Activated CD4-positive, alpha-beta T cell treated with anti-CD3 and anti-CD28 coated beads, Interleukin-2, Interleukin-6, amounts not matched to agents 100 ng/mL and 50 ng/mL, durations not matched to agents 16 hours and 8 hours (primary cell): ENCODE data around the gene WDR37.
"Not testable (repeated sequence)": the region's sequence is repeated elsewhere in the genome, so short reads cannot be mapped to it uniquely, and the experiment has no call there.

Source experiments
- DNase-seq: peaks from one replicate; pipeline ENCODE4 v3.0.0-alpha.2; 2020

Gene WDR37, protein sequence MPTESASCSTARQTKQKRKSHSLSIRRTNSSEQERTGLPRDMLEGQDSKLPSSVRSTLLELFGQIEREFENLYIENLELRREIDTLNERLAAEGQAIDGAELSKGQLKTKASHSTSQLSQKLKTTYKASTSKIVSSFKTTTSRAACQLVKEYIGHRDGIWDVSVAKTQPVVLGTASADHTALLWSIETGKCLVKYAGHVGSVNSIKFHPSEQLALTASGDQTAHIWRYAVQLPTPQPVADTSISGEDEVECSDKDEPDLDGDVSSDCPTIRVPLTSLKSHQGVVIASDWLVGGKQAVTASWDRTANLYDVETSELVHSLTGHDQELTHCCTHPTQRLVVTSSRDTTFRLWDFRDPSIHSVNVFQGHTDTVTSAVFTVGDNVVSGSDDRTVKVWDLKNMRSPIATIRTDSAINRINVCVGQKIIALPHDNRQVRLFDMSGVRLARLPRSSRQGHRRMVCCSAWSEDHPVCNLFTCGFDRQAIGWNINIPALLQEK

DNA sequence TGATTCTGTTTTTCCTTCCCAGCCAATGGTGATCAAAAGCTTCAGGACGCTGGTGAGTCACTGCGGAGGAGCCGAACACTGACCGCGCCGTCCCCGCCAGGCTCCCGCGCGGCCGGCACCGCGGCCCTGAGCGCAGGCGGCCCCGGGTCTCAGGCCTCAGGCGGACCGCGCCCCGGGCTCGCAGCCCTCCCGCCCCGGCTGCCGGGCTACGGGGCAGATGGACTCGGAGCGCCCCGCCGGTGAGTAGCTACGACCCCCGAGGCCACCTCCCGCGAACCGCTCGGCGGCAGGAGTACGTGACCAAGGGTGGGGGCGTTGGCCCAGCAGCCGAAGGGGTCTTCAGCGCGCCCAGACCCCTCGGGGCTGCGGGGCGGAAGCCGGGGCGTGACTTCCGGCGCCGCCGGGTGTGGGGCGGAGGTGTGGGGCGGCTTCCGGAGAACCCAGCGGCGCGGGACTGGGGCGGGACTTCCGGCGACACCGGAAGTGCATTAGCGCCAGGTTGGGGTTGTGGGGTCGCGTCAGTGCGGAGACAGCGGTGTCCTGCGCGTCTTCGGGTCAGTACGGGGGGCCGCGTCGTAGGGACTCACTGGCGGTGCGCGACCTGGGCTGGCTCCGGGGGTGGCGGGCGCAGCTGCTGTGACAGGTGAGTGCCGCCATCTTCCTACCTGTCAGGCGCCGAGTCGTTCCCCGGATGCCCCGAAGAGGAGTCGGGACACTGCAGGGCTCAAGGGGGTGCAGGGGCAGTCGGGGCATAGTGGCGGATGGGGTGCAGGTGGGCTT is at the start of gene WDR37:
Gene WDR37, plus strand, starts transcription at position 60 of the 780 bp plus-strand sequence. CDS start 15,771 bp downstream, outside the sequence.
- peak; percentile 91 for DNase-seq

DNA sequence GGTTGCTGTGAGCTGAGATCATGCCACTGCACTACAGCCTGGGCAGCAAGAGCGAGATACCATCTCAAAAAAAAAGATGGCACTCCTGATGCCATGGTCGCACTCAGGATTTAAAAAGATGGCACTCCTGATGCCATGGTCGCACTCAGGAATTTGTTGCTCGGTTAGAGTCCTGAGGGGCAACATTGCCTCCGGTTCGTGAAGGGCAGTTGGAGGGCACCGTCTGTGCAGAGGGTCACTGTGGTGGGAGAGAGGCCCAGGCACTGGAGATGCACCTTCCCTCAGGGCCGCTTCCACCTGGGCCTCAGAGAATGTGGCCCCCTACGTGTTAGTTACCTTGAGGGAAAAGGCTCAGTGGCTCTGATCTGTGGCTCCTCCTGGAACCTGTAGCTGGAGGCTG is 49.6 kb upstream of the WDR37 start:
- DNase-seq, result no peak

DNA sequence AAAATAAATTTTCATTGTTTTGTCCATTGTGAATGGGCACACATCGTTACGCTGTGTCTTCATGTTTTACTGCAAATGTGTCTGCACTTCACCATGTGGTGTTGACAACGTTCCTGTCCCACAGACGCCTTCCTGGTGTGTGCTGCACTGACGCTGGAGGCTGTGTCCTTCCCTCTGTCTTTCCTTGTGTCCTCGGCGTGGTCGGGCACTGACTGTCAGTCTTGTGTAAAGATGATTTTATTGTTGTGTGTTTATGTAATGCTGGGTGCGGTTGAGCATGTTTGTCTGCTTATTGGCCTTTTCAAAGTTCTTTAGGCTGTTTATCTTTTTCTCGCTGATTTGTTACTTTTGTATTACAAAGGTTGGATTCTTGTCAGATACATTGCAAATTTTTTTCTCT is 48.6 kb upstream of the WDR37 start:
- DNase-seq, result no peak

DNA sequence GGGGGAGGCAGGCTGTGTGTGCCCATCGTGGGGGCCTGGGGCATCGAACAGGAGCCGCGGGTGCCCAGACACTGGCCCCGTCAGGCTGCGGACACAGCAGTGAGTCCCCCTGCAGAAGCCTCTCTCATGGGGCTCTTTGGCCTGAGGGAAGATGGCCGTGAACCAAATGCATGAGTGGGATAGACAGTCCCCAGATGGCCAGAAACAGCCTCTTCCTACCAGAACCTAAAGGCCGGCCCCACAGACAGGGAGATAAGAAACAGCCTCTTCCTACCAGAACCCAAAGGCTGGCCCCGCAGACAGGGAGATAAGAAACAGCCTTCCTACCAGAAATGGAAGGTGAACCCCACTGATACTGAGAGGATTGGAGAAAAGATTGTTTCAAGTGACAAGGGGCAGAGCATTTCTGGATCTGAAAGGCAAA is 47.1 kb upstream of the WDR37 start:
- no peak for DNase-seq

DNA sequence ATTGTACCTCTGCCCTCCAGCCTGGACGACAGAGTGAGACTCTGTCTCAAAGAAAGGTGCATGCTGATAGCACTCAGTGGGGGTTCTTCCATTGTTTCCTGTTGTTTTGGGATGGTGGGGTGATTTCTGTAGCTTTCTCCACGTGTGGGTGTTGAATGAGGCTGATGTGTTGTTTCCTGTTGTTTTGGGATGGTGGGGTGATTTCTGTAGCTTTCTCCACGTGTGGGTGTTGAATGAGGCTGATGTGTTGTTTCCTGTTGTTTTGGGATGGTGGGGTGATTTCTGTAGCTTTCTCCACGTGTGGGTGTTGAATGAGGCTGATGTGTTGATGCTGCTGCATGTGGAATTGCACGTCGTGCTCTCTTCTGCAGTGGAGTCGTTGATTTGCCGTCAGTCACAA is 46.2 kb upstream of the WDR37 start:
- DNase-seq, result not testable (repeated sequence)

DNA sequence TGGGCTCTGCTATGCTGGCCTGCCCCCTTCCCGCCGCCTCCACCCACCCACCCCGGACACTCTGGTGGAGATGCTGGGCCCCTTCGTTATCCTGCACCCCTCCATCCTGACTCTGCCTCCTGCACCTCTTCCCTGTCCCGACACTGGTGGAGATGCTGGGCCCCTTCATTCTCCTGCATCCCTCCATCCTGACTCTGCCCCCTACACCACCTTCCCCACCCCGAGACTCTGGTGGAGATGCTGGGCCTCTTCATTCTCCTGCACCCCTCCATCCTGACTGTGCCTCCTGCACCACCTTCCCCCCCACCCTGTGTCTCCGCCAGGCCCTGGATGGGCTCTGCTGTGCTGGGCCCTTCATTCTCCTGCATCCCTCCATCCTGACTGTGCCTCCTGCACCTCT is 45.5 kb upstream of the WDR37 start:
- DNase-seq, result no peak

DNA sequence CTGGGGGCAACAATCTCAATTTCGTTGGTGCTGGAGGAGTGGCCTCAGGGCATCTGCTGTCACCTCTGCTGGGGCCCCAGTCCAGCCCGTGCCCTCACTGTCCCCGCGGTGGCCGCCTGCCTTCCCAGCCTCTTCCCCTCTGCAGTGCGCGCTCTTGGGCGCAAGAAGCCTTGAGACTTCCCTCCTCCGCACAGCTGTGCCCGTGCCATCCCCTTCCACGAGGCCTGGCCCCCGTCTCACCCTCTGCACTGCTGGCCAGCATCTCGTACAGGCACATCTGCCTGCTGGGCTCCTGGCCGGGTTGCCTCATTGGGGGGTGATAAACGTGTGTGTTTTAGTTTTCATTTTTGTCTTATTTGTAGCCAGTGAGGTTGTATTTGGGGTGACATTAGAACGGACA is 44.5 kb upstream of the WDR37 start:
- no peak for DNase-seq

DNA sequence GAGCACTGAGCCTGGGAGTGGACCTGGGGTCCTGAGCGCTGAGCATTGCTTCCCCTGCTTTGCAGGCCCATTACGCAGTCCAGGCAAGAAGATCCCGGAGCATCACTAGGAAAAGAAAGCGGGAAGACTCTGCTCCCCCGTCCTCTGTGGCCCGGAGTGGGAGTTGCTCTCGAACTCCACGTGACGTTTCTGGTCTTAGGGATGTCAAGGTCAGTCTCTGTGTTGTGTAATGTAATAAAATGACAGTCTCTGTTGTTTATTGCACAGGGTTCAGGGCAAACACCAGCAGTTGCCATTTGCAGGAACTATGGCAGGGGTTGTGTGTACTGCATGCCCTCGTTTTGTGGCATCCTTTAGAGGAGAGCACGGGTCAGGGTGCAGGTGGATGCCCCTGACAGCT is 40.5 kb upstream of the WDR37 start:
- no peak for DNase-seq

DNA sequence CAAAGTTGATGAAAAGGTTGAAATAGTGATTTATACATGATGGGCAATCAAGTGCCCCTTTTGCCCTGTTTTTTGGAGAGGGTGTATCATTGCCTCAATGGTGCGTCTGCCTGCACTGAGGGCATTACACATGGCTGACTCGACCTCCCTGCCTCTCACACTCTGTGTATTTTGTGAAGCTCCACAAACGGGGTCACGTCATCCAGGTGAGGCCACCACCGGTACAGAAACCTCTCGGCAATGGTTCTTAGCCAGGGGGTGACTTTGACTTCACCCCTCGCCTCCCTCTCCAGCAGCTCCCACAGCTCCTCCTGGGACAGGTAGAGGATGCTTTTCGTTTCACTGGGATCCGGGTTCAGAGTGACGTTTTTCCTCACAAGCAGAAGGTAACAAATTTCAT is 36.8 kb upstream of the WDR37 start:
- no peak for DNase-seq

DNA sequence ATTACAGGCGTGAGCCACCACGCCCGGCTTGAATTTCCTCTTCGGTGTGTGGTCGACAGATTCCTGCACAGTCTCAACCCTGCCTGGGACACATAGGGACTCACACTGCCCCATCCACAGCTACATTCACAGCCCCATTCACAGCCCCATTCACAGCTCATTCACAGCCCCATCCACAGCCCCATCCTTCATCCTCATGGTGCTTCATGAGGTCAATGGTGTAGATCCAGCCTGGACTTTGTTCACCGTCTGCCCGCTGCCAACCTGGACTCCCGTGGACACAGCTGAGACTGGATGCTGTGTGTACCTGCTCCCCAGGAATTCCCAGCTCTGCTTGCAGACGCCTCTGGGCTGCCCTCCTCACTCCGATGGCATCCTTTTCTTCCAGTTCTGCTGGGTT is 35.7 kb upstream of the WDR37 start:
- DNase-seq, result no peak

DNA sequence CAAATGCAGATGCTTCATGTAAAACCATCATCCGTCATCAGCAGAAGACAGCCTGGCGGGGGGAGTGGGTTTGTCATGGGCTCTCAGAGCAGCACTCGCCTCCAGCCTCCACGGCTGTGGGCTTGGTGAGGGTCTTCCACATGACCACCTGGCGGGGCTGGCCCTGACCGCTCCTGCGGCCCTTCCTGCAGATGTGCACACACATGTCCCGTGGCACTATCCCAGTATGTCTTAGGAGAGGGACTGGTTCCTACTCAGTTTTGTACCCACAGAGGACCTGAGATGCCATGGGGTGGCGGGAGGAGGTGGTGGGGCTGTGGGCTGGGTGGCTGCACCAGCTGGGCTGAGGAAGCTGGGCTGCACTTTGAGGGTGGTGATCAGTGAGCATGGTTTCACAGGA is 35.2 kb upstream of the WDR37 start:
- no peak for DNase-seq

DNA sequence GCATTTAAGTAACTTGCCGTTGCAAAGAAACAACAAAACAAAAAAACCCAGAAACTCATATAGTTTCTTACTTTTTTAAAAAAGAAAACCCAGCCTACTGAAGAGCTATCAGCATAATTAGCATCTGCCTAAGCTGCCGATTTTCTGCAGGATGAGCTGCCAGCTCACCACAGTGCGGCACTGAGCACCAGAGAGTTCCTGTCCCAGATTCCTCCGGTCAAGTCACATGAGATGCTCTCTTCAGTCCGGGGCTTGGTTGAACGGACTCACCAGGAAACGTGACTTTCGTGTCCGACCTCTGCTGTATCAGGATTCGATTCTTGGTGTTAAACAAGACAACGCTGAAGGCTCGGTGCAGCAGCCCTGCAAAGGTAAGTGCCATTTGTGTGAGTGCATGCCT is 33.8 kb upstream of the WDR37 start:
- no peak for DNase-seq

DNA sequence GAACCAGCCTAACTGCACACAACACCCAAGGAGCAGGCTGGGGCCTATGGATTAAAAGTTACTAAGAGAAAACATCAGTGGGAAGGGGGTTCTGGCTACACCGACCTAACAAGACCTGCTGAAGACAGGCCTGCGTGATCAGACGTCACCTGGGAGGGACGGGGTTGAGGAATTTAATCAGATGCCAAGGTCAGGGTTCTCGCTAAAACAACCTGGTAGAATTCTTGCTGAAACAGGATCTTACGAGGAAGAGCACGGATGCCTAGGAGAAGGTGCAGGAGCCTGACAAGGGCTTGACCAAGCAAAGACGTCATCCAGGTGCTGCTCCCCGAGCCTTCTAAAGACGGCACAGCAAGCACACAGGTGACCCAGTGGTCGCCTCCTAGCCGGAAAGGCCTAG is 32.1 kb upstream of the WDR37 start:
- no peak for DNase-seq

DNA sequence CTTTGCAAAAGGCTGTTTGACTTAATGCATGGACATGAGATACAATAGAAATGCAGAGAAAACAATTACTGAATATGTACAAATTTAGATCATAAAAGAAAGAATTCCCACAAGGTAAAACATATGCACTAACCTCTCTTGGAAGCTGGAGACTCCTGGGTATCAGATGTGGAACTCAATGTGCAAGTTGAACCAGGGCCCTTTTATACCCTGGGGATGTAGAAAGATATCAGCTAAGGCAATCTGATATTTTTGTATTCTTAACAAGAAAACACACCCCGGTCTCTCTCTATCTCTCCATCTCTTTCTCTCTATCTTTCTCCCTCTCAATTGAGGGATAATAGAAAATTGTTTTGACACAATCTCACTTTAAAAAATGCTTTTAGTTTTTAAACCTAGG is 30.5 kb upstream of the WDR37 start, which contains the start of gene IDI2:
Gene IDI2, minus strand, starts transcription at position 177 of the 400 bp plus-strand sequence. CDS start 1,136 bp downstream, outside the sequence.
- DNase-seq, result no peak

DNA sequence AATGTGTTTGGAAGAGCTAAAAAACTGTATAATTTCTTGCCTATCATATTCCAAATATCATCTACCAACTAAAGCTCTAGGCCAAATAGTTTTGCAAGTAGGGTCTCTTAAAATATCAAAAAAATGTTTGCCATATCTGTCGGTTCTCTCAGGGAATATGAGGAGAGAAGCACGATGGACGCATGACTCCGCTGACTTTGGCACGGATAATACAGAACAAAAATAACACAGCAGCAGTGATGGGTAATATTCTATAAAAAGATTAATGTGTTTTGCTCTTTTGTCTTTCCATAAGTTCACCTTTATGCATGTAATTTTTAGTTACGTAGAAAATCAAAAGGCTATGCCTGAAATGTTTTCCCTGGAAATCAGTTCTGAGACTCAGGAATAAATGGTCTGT is 29.6 kb upstream of the WDR37 start:
- DNase-seq, result no peak

DNA sequence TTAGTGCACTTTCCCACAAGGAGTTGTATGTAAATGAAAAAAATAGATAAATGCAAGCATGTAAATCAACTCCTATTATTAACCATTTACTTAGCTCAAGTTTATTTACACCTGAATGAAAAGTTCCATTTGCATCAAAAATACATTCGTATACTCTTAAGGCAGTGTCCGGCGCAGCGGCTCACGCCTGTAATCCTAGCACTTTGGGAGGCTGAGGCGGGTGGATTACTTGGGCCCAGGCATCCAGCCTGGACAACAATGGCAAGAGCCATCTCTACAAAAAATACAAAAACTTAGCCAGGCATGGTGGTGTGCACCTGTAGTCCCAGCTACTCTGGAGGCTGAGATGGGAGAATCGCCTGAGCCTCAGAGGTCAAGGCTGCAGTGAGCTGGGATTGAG is 26.3 kb upstream of the WDR37 start:
- no peak for DNase-seq

DNA sequence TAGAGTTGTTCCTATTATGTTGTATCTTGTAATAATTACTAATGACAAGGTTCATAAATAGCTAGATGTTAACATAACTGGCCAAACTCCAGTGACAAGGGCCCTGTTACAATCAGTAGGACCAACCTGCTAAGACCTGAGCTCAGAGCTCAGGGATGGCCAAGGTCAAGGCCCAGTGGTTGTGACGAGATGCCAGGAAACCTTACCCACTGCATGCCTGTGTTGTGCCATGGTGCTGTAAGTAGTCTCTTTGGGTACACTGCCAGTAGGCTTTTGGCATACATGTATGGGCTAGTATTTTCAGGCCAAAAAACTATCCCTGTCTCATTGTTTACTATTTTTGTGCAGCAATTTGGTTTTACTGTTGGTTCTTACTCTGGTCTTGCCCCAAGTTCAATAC is 22.6 kb upstream of the WDR37 start:
- DNase-seq, result no peak

DNA sequence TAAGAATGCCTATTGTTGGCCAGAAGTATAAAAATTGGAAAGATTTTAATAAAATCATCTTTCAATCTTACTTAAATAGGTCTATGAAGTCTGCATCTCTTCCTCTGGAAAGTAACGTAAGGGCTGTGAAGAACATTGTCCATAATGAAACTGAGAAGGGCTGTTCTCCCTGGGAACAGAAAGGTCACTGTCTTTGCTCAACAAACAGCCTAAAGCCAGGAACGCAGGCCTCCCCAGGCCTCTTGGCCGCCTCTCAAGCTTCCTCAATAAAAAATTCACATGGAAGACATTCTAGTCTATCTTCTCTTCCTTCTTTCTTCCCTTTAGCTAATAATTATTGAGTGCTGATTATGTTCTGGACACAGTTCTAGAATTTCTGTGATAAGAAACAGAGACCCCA is 21.4 kb upstream of the WDR37 start:
- no peak for DNase-seq

DNA sequence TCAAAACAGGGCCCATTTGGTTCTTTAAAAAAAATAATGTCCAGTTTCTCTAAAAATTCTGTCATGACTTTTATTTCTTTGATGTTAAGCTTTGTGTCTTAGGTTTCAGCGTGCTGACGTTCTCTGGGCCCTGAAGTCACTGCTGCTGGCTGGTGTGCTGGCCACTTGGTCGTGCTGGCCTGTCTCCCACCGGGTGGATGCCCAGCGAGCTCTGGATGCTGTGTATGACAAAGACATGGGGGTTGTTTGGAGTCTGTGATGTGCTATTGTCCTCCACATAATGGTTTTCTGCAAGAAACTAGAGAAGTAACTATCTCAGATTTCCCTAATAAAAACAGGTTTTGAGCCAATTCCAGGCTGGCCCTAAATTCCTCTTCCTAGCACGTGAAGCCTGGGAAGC is 21.0 kb upstream of the WDR37 start:
- DNase-seq, result no peak

DNA sequence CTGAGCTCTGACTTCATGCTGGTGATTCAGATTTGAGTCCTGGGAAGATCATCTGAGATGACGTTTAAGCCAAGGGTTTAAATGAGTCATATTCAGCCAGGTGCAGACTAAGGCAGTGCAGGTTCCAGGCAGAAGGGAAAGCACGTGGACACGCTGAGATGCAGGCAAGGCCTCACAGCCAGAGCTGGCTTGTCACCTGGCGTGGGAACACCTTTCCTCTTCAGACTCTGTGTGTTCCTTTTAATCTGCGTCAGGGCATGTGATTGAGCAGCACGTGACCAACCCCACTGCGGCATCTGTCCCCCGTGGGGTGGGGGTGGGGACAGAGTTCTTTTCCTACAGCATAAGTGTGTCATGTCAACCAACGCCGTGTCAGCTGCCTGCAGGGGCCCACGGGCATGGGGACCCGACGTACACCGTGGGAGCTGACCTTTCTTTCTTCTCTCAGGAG is 19.8 kb upstream of the WDR37 start:
- peak; percentile 58 for DNase-seq

DNA sequence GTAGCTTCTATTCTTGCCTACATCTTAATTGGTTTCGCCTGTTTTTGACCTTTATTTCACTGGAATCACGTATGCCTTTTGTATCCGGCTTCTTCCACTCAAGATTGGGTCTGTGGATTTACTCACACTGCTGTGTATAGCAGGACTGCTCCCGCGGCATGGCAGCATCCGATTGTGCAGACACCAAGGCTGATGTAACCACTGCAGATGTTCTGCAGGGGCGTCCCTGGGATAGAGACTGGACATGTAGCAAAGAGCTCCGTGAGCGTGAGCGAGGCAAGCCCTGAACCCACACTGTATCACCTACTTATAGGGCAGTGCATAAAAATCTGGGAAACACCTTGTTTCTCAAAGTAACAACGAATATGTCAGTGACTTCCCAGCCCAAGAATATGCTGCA is 19.1 kb upstream of the WDR37 start:
- DNase-seq, result no peak

DNA sequence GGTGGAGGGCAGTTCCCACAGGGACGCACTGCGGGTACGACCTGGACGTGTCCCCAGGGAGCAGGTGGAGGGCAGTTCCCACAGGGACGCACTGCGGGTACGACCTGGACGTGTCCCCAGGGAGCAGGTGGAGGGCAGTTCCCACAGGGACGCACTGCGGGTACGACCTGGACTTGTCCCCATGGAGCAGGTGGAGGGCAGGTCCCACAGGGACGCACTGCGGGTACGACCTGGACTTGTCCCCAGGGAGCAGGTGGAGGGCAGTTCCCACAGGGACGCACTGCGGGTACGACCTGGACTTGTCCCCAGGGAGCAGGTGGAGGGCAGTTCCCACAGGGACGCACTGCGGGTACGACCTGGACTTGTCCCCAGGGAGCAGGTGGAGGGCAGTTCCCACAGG is 17.4 kb upstream of the WDR37 start:
- not testable (repeated sequence) for DNase-seq

DNA sequence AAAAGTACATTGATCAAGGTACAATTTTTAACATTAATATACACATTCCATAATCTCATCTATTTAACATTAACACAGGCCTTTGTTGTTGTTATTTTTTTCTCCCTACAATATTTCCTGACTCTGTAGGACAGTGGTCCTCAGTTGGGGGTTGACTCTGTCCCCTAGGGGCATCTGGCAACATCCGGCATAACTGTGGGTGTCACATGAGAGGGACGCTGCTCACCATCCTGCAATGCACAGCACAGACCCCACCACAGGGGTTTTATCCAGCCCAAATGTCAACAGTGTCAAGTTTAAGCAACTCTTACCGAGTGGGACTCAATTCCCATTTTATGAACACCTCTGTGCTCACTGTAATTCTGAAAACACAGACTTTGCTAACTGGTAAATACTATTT is 16.1 kb upstream of the WDR37 start:
- no peak for DNase-seq

DNA sequence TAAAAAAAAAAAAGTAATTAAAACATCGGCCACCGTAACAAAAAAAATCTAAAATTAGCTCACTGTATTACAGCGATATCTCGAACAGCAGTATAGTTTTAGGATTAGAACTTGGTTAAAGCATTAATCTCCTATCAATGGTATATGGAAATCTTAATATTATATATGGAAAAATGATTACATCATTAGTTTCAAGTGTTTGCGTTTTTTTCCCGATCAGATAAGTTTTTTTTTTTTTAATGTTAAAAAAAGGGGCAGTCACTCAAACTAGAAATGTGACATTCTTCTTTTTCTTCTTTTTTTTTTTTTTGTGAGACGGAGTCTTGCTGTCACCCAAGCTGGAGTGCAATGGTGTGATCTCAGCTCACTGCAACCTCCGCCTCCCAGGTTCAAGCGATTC is 14.7 kb upstream of the WDR37 start:
- no peak for DNase-seq
